Calu3 (cell line): ENCODE results near the gene SGSH. TPM values are rescaled to one million over a fixed set of nuclear protein-coding genes. Genes with fewer than 3 reads are reported as not detected.

ENCODE experiments used
- BruUV-seq: library from RNA; stranded (reverse); fragments of 400-500 nt; replicated peaks from 2 replicates; lab custom pipeline; 2021; lab: Mats Ljungman, UMichigan
- CTCF ChIA-PET: fragments of 300-600 bp; sonication (Branson Sonifier 250); formaldehyde crosslinking; loops from one replicate; lab custom pipeline; 2022; ENCODE audit warnings: antibody characterized with exemption; lab: Charles Lee
- DNase-seq: peaks from one replicate; pipeline ENCODE4 v3.0.0; 2022
- H3K27ac Mint-ChIP-seq: one replicate; pipeline ENCODE4 v1.8.0; 2022; ENCODE audit warnings: mixed read lengths; ENCODE audit not compliant: unreplicated experiment
- H3K27me3 Mint-ChIP-seq: one replicate; pipeline ENCODE4 v1.8.0; 2022; ENCODE audit warnings: mixed read lengths; ENCODE audit not compliant: unreplicated experiment
- H3K36me3 Mint-ChIP-seq: one replicate; pipeline ENCODE4 v1.8.0; 2022; ENCODE audit warnings: mild to moderate bottlenecking, moderate library complexity, mixed read lengths; ENCODE audit not compliant: insufficient read depth, unreplicated experiment
- H3K4me1 Mint-ChIP-seq: one replicate; pipeline ENCODE4 v1.8.0; 2022; ENCODE audit warnings: mild to moderate bottlenecking, low read depth, mixed read lengths; ENCODE audit not compliant: unreplicated experiment
- H3K4me3 Mint-ChIP-seq: one replicate; pipeline ENCODE4 v1.8.0; 2022; ENCODE audit warnings: mild to moderate bottlenecking, low read depth, moderate library complexity, mixed read lengths; ENCODE audit not compliant: unreplicated experiment
- H3K9me3 Mint-ChIP-seq: one replicate; pipeline ENCODE4 v1.8.0; 2022; ENCODE audit warnings: low read depth, mixed read lengths; ENCODE audit not compliant: unreplicated experiment
- CTCF ChIP-seq: fragments of 200-600 bp; IDR thresholded peaks from one replicate; pipeline ENCODE4 v1.8.0; 2022; ENCODE audit warnings: antibody characterized with exemption; ENCODE audit not compliant: unreplicated experiment
- intact Hi-C: fragments of 100-400 bp; cut with micrococcal nuclease; formaldehyde crosslinking; loops from one replicate; pipeline ENCODE4 v1.10.0; 2022; ENCODE audit not compliant: unreplicated experiment
- total RNA-seq: library from RNA; stranded (reverse); gene quantifications from 2 replicates; pipeline ENCODE4 v1.2.3, GENCODE V29; 2022

SGSH gene
- total RNA-seq, 1 experiment from 2014 or later: 32.2 TPM

- peaks cover 36% of the 10 kb centered on the region for H3K4me1 Mint-ChIP-seq
- CTCF ChIA-PET: no interaction called here
- no peak for DNase-seq
- H3K36me3 Mint-ChIP-seq: peaks cover 8% of the 10 kb centered on the region
- no peak for TF ChIP-seq CTCF
- H3K4me3 Mint-ChIP-seq: no peak overlapping the region
- BruUV-seq: no TSS peak
- no peak overlapping the region for H3K27ac Mint-ChIP-seq
- H3K9me3 Mint-ChIP-seq: no peaks in the 10 kb centered on the region
- intact Hi-C loops: no loop called here
- H3K27me3 Mint-ChIP-seq: no peaks in the 10 kb centered on the region
Measured at GRCh38 chr17:80256034-80256350, 35.9 kb upstream of the SGSH start.

- H3K4me3 Mint-ChIP-seq: no peak overlapping the region
- no peak for TF ChIP-seq CTCF
- peak; percentile 67 for DNase-seq
- H3K9me3 Mint-ChIP-seq: no peaks in the 10 kb centered on the region
- BruUV-seq: no TSS peak
- H3K27ac Mint-ChIP-seq: peak overlapping the region; percentile 34
- no peaks in the 10 kb centered on the region for H3K27me3 Mint-ChIP-seq
- peaks cover 32% of the 10 kb centered on the region for H3K4me1 Mint-ChIP-seq
- peaks cover 2% of the 10 kb centered on the region for H3K36me3 Mint-ChIP-seq
- intact Hi-C loops: loop anchor here (5.0 kb wide), 3 partner anchors 37 to 247 kb away; partner anchors contain the start of gene EIF4A3
- CTCF ChIA-PET: interaction anchor here (1.6 kb wide), 1 partner anchor 153 kb away, joined by 5 read pairs; the partner anchor contains the start of gene GAA
Measured at GRCh38 chr17:80254396-80255251, 34.5 kb upstream of the SGSH start.

GRCh38 chr17:80253631-80254395 is 33.7 kb upstream of the SGSH start:
- no peaks in the 10 kb centered on the region for H3K36me3 Mint-ChIP-seq
- peaks cover 28% of the 10 kb centered on the region for H3K4me1 Mint-ChIP-seq
- H3K4me3 Mint-ChIP-seq: no peak overlapping the region
- peak overlapping the region; percentile 34 for H3K27ac Mint-ChIP-seq
- CTCF ChIA-PET: interaction anchor here (1.6 kb wide), 1 partner anchor 152 kb away, joined by 5 read pairs; the partner anchor contains the start of gene GAA
- no peaks in the 10 kb centered on the region for H3K27me3 Mint-ChIP-seq
- DNase-seq: no peak
- TF ChIP-seq CTCF: no peak
- no TSS peak for BruUV-seq
- no peaks in the 10 kb centered on the region for H3K9me3 Mint-ChIP-seq
- intact Hi-C loops: loop anchor here (2.0 to 5.0 kb wide), 4 partner anchors 37 to 247 kb away; partner anchors contain the start of gene EIF4A3

- no peak overlapping the region for H3K4me3 Mint-ChIP-seq
- H3K27ac Mint-ChIP-seq: no peak overlapping the region
- DNase-seq: peak; percentile 93
- CTCF ChIA-PET: interaction anchor here (1.6 kb wide), 1 partner anchor 151 kb away, joined by 5 read pairs; the partner anchor contains the start of gene GAA
- BruUV-seq: no TSS peak
- H3K36me3 Mint-ChIP-seq: no peaks in the 10 kb centered on the region
- no peaks in the 10 kb centered on the region for H3K9me3 Mint-ChIP-seq
- intact Hi-C loops: loop anchor here (2.0 to 5.0 kb wide), 4 partner anchors 36 to 246 kb away; partner anchors contain the start of gene EIF4A3
- TF ChIP-seq CTCF: peak; percentile 85
- no peaks in the 10 kb centered on the region for H3K27me3 Mint-ChIP-seq
- peaks cover 19% of the 10 kb centered on the region for H3K4me1 Mint-ChIP-seq
Measured at GRCh38 chr17:80252871-80253270, 32.7 kb upstream of the SGSH start.
